GM12864 (cell line): Measurements from ENCODE around the gene CACNA2D2.

Experiments used
- DNase-seq: peaks from one replicate; pipeline ENCODE4 v3.0.0-alpha.2; 2011; ENCODE audit warnings: low read depth
- H3K4me3 ChIP-seq: 2 replicates; pipeline ENCODE4 v1.5.1; 2011; ENCODE audit warnings: mild to moderate bottlenecking, low read depth, low read length, control low read depth
- CTCF ChIP-seq: IDR thresholded peaks from 2 replicates; pipeline ENCODE4 v1.5.1; 2011; ENCODE audit warnings: low read depth, mild to moderate bottlenecking, moderate library complexity, low read length, control low read depth, inconsistent platforms; ENCODE audit errors: missing control alignments

CACNA2D2 gene

GRCh38 chr3:50478051-50478450, 25.4 kb downstream of the CACNA2D2 start:
- no peak for TF ChIP-seq CTCF
- H3K4me3 ChIP-seq: no peak overlapping the region
- DNase-seq: no peak

- H3K4me3 ChIP-seq: no peak overlapping the region
- no peak for DNase-seq
- TF ChIP-seq CTCF: no peak
Measured at GRCh38 chr3:50475348-50475747, 28.1 kb downstream of the CACNA2D2 start.

- TF ChIP-seq CTCF: no peak
- DNase-seq: no peak
- H3K4me3 ChIP-seq: no peak overlapping the region
Measured at GRCh38 chr3:50474717-50475116, 28.7 kb downstream of the CACNA2D2 start.

GRCh38 chr3:50473768-50474167, 29.7 kb downstream of the CACNA2D2 start:
- no peak for DNase-seq
- TF ChIP-seq CTCF: no peak
- H3K4me3 ChIP-seq: no peak overlapping the region

GRCh38 chr3:50472958-50473357, 30.5 kb downstream of the CACNA2D2 start:
- DNase-seq: no peak
- no peak overlapping the region for H3K4me3 ChIP-seq
- TF ChIP-seq CTCF: no peak

GRCh38 chr3:50470658-50471057, 32.8 kb downstream of the CACNA2D2 start:
- no peak for TF ChIP-seq CTCF
- H3K4me3 ChIP-seq: no peak overlapping the region
- no peak for DNase-seq

GRCh38 chr3:50467919-50468318, 35.5 kb downstream of the CACNA2D2 start:
- TF ChIP-seq CTCF: no peak
- no peak for DNase-seq
- H3K4me3 ChIP-seq: no peak overlapping the region
